ENCODE data around the gene NFS1. TPM values are rescaled to one million over a fixed set of nuclear protein-coding genes. Genes with fewer than 3 reads are reported as not detected.
"Not testable (repeated sequence)": the region's sequence is repeated elsewhere in the genome, so short reads cannot be mapped to it uniquely, and the experiment has no call there.

NFS1 gene
- total RNA-seq: 16.9 TPM
- polyA plus RNA-seq: 33.4 TPM

- under 1% methylated on average over 81 of the region's 81 CpGs for WGBS
- DNase-seq (ENCODE audit: extremely low spot score): peak; percentile 55
- Histone ChIP-seq H3K36me3 (ENCODE audit: insufficient read depth) (no peaks in the 10 kb centered on the region), H3K4me1 (ENCODE audit: insufficient read depth) (no peaks in the 10 kb centered on the region), H3K27ac (ENCODE audit: low read depth) (peak within 1 kb of the TSS; percentile 84), H3K4me3 (ENCODE audit: low read depth, low read length) (peak within 1 kb of the TSS; percentile 85)
These were observed at the start of gene NFS1, which contains the start of gene ROMO1 for GRCh38 chr20:35699127-35699956. TSS of gene NFS1 (minus strand) at chr20:35699352. CDS start at chr20:35699288, 64 bp downstream. TSS of gene ROMO1 (plus strand) at chr20:35699405. CDS start at chr20:35699633, 228 bp downstream.

GRCh38 chr20:35744492-35744841 is 45.3 kb upstream of the NFS1 start:
- H3K4me1 ChIP-seq (ENCODE audit: insufficient read depth); DNase-seq (ENCODE audit: extremely low spot score); H3K4me3 ChIP-seq (ENCODE audit: low read depth, low read length); H3K36me3 ChIP-seq (ENCODE audit: insufficient read depth); H3K27ac ChIP-seq (ENCODE audit: low read depth): not testable (repeated sequence)
- WGBS: 90% methylated on average over 3 of the region's 3 CpGs

- 69% methylated on average over 15 of the region's 15 CpGs for WGBS
- H3K36me3 ChIP-seq (ENCODE audit: insufficient read depth): no peaks in the 10 kb centered on the region
- no peak overlapping the region for H3K4me3 ChIP-seq (ENCODE audit: low read depth, low read length)
- no peak for DNase-seq (ENCODE audit: extremely low spot score)
- H3K27ac ChIP-seq (ENCODE audit: low read depth): peak overlapping the region; percentile 86
- no peaks in the 10 kb centered on the region for H3K4me1 ChIP-seq (ENCODE audit: insufficient read depth)
These were observed 44.7 kb upstream of the NFS1 start for GRCh38 chr20:35743693-35744491.

- peaks cover 1% of the 10 kb centered on the region for H3K36me3 ChIP-seq (ENCODE audit: insufficient read depth)
- peak overlapping the region; percentile 86 for H3K27ac ChIP-seq (ENCODE audit: low read depth)
- 7% methylated on average over 8 of the region's 8 CpGs for WGBS
- H3K4me3 ChIP-seq (ENCODE audit: low read depth, low read length): peak overlapping the region; percentile 51
- H3K4me1 ChIP-seq (ENCODE audit: insufficient read depth): no peaks in the 10 kb centered on the region
- DNase-seq (ENCODE audit: extremely low spot score): no peak
These were observed 43.8 kb upstream of the NFS1 start for GRCh38 chr20:35742741-35743523.

- Histone ChIP-seq H3K4me1 (ENCODE audit: insufficient read depth) (no peaks in the 10 kb centered on the region), H3K36me3 (ENCODE audit: insufficient read depth) (peaks cover 1% of the 10 kb centered on the region), H3K4me3 (ENCODE audit: low read depth, low read length) (peak within 1 kb of the TSS; percentile 83), H3K27ac (ENCODE audit: low read depth) (peak within 1 kb of the TSS; percentile 100)
- peak; percentile 100 for DNase-seq (ENCODE audit: extremely low spot score)
- under 1% methylated on average over 66 of the region's 66 CpGs for WGBS
These were observed 43.0 kb upstream of the NFS1 start, which contains the start of gene RBM39 for GRCh38 chr20:35741892-35742740. TSS of gene RBM39 (minus strand) at chr20:35742260. CDS start at chr20:35740874, 1,386 bp downstream.

GRCh38 chr20:35739294-35740163 is 40.4 kb upstream of the NFS1 start:
- 50% methylated on average over 7 of the region's 7 CpGs for WGBS
- H3K4me3 ChIP-seq (ENCODE audit: low read depth, low read length): no peak overlapping the region
- no peaks in the 10 kb centered on the region for H3K4me1 ChIP-seq (ENCODE audit: insufficient read depth)
- DNase-seq (ENCODE audit: extremely low spot score): no peak
- H3K27ac ChIP-seq (ENCODE audit: low read depth): no peak overlapping the region
- peaks cover 1% of the 10 kb centered on the region for H3K36me3 ChIP-seq (ENCODE audit: insufficient read depth)

- H3K27ac ChIP-seq (ENCODE audit: low read depth): no peak overlapping the region
- no peak for DNase-seq (ENCODE audit: extremely low spot score)
- H3K4me3 ChIP-seq (ENCODE audit: low read depth, low read length): no peak overlapping the region
- H3K4me1 ChIP-seq (ENCODE audit: insufficient read depth): no peaks in the 10 kb centered on the region
- 61% methylated on average over 4 of the region's 4 CpGs for WGBS
- peaks cover 1% of the 10 kb centered on the region for H3K36me3 ChIP-seq (ENCODE audit: insufficient read depth)
These were observed 39.4 kb upstream of the NFS1 start for GRCh38 chr20:35738410-35739179.

GRCh38 chr20:35737865-35738333 is 38.7 kb upstream of the NFS1 start:
- 96% methylated on average over 15 of the region's 15 CpGs for WGBS
- no peak overlapping the region for H3K4me3 ChIP-seq (ENCODE audit: low read depth, low read length)
- H3K27ac ChIP-seq (ENCODE audit: low read depth): no peak overlapping the region
- H3K36me3 ChIP-seq (ENCODE audit: insufficient read depth): peaks cover 6% of the 10 kb centered on the region
- DNase-seq (ENCODE audit: extremely low spot score): no peak
- H3K4me1 ChIP-seq (ENCODE audit: insufficient read depth): no peaks in the 10 kb centered on the region

- no peak for DNase-seq (ENCODE audit: extremely low spot score)
- Histone ChIP-seq H3K4me1 (ENCODE audit: insufficient read depth) (no peaks in the 10 kb centered on the region), H3K4me3 (ENCODE audit: low read depth, low read length) (peak overlapping the region; percentile 9), H3K36me3 (ENCODE audit: insufficient read depth) (peaks cover 9% of the 10 kb centered on the region), H3K27ac (ENCODE audit: low read depth) (no peak overlapping the region)
- WGBS: 57% methylated on average over 7 of the region's 7 CpGs
These were observed 36.8 kb upstream of the NFS1 start for GRCh38 chr20:35735826-35736470.

- H3K4me3 ChIP-seq (ENCODE audit: low read depth, low read length): no peak overlapping the region
- no peak for DNase-seq (ENCODE audit: extremely low spot score)
- WGBS: 65% methylated on average over 4 of the region's 4 CpGs
- H3K27ac ChIP-seq (ENCODE audit: low read depth): no peak overlapping the region
- no peaks in the 10 kb centered on the region for H3K4me1 ChIP-seq (ENCODE audit: insufficient read depth)
- peaks cover 9% of the 10 kb centered on the region for H3K36me3 ChIP-seq (ENCODE audit: insufficient read depth)
These were observed 35.9 kb upstream of the NFS1 start for GRCh38 chr20:35734777-35735649.
